A549 (cell line): ENCODE data around the gene USP25.

Experiments used
- CTCF ChIP-seq: fragments of >200 bp; sonication (Bioruptor Twin); formaldehyde crosslinking; IDR thresholded peaks from 3 replicates; pipeline ENCODE4 v1.5.1; 2016
- E2F6 ChIP-seq: IDR thresholded peaks from 2 replicates; pipeline ENCODE4 v1.6.1; 2012; ENCODE audit warnings: low read depth, borderline replicate concordance
- EP300 ChIP-seq, 2 experiments: fragments of >200 bp; sonication (Bioruptor Twin); formaldehyde crosslinking; IDR thresholded peaks; 2 replicates in 1 of 2; 3 replicates in 1 of 2; pipeline ENCODE4 v1.6.1; 2016 to 2017
- JUN ChIP-seq, 2 experiments: fragments of >200 bp; sonication (Bioruptor Twin); formaldehyde crosslinking; IDR thresholded peaks; 2 replicates in 1 of 2; 3 replicates in 1 of 2; pipeline ENCODE4 v1.6.1; 2016 to 2017
- MAFK ChIP-seq: fragments of 450-650 bp; IDR thresholded peaks from 2 replicates; pipeline ENCODE4 v1.6.1; 2014; ENCODE audit not compliant: partially characterized antibody
- MAX ChIP-seq: IDR thresholded peaks from 2 replicates; pipeline ENCODE4 v1.6.1; 2012
- POLR2A ChIP-seq: IDR thresholded peaks from 2 replicates; pipeline ENCODE4 v1.6.1; 2012; ENCODE audit warnings: mild to moderate bottlenecking, low read length
- RAD21 ChIP-seq, 2 experiments: fragments of >200 bp in 1 of 2; sonication (Bioruptor Twin) in 1 of 2; formaldehyde crosslinking in 1 of 2; IDR thresholded peaks in 1 of 2; conservative IDR thresholded peaks in 1 of 2; 2 replicates in 1 of 2; 3 replicates in 1 of 2; pipeline ENCODE4 v1.6.1; 2012 to 2018; ENCODE audit warnings: inconsistent platforms in 1 of 2
- REST ChIP-seq: fragments of 200-600 bp; sonication (generic); IDR thresholded peaks from 2 replicates; pipeline ENCODE4 v1.6.1; 2016; ENCODE audit warnings: antibody characterized with exemption, mild to moderate bottlenecking, moderate library complexity
- RFX5 ChIP-seq: fragments of 450-650 bp; IDR thresholded peaks from 2 replicates; pipeline ENCODE4 v1.7.1; 2014; ENCODE audit warnings: antibody characterized with exemption, mild to moderate bottlenecking, moderate library complexity
- SMC3 ChIP-seq: fragments of >200 bp; sonication (Bioruptor Twin); formaldehyde crosslinking; IDR thresholded peaks from 3 replicates; pipeline ENCODE4 v1.6.1; 2018; ENCODE audit warnings: inconsistent platforms
- ZC3H11A ChIP-seq: fragments of 450-650 bp; IDR thresholded peaks from 2 replicates; pipeline ENCODE4 v1.6.1; 2014; ENCODE audit warnings: antibody characterized with exemption, mild to moderate bottlenecking
- TF ChIP-seq, protein P1 (sequence below): IDR thresholded peaks from 2 replicates; pipeline ENCODE4 v1.6.1; 2012

GRCh38 chr21:15763359-15763758 lies 33.6 kb downstream of the USP25 start:
- TF ChIP-seq E2F6, result no peak
- no peak for TF ChIP-seq CTCF
- TF ChIP-seq, protein P1, sequence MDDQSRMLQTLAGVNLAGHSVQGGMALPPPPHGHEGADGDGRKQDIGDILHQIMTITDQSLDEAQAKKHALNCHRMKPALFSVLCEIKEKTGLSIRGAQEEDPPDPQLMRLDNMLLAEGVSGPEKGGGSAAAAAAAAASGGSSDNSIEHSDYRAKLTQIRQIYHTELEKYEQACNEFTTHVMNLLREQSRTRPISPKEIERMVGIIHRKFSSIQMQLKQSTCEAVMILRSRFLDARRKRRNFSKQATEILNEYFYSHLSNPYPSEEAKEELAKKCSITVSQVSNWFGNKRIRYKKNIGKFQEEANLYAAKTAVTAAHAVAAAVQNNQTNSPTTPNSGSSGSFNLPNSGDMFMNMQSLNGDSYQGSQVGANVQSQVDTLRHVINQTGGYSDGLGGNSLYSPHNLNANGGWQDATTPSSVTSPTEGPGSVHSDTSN, result no peak
- TF ChIP-seq MAX, result no peak
- TF ChIP-seq ZC3H11A, result no peak
- no peak for TF ChIP-seq EP300 (IDR thresholded peaks at IDR 0.05)
- TF ChIP-seq POLR2A, result no peak
- no peak for TF ChIP-seq JUN (IDR thresholded peaks at IDR 0.05)
- TF ChIP-seq SMC3, result no peak
- TF ChIP-seq REST, result no peak
- no peak for TF ChIP-seq RAD21 (conservative IDR thresholded peaks at IDR 0.05 in 1 of 2, IDR thresholded peaks at IDR 0.05 in 1 of 2)
- TF ChIP-seq MAFK, result no peak
- TF ChIP-seq RFX5, result no peak
